ENCODE results near the gene AKR1C1.
"Not testable (repeated sequence)": the region's sequence is repeated elsewhere in the genome, so short reads cannot be mapped to it uniquely, and the experiment has no call there.

GRCh38 chr10:4973294-4973693 lies 10.1 kb downstream of the AKR1C1 start:
- TF ChIP-seq SIN3A (IDR thresholded peaks at IDR 0.05; ENCODE audit: borderline replicate concordance, low read depth, low read length); REST (IDR thresholded peaks at IDR 0.05; ENCODE audit: borderline replicate concordance in 1 of 2, low read depth in 1 of 2, low read length in 2 of 2); RNF2 (conservative IDR thresholded peaks at IDR 0.05; ENCODE audit: low read depth); NFIC (IDR thresholded peaks at IDR 0.05; ENCODE audit: low read length); CTCF (CRISPR knock-in tag; IDR thresholded peaks at IDR 0.05); RFX5 (IDR thresholded peaks at IDR 0.05; ENCODE audit: low read depth, low read length); DMAP1 (CRISPR knock-in tag; IDR thresholded peaks at IDR 0.05); ZNF263 (CRISPR knock-in tag; IDR thresholded peaks at IDR 0.05); ZFX (CRISPR knock-in tag; IDR thresholded peaks at IDR 0.05; ENCODE audit: low read depth); PATZ1 (CRISPR knock-in tag; IDR thresholded peaks at IDR 0.05): not testable (repeated sequence)
- 0 out of 4 replicates have a peak, but pooled peaks have one; percentile 20 to 35 for TF ChIP-seq POLR2A (IDR thresholded peaks at IDR 0.05; ENCODE audit: insufficient read depth in 1 of 2, low read depth in 2 of 2, low read length in 2 of 2)

All from HepG2 (cell line).